ENCODE data around the gene PHTF2. TPM values are rescaled to one million over a fixed set of nuclear protein-coding genes. Genes with fewer than 3 reads are reported as not detected.
"Not testable (repeated sequence)": the region's sequence is repeated elsewhere in the genome, so short reads cannot be mapped to it uniquely, and the experiment has no call there.

PHTF2 gene
- polyA plus RNA-seq, 1 experiment, result 60.1 TPM

DNA sequence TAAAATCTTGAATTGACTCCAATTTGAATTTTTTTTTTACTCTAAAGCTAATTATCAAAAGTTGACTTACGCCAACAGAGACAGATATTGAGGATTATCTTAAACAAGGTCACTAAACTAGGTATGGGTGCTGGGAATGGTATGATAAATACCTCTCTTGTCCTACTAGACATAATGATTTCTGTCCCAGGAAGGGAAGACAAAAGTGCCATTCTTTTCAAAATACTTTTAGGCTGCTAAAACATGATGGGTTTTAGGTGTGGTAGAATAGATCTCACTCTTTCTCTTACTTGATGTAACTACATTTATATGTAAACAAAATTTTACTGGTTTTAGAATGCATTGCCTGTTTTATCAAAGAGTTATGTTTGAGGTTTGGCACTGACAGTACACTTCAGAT, 15.5 kb upstream of the PHTF2 start:
- Histone ChIP-seq H3K27me3 (ENCODE audit: control insufficient read depth, insufficient read depth, low read length) (no peaks in the 10 kb centered on the region), H3K9me3 (ENCODE audit: control insufficient read depth, insufficient read depth, low read length) (peaks cover 8% of the 10 kb centered on the region; the same call in 1 of the 2 replicates), H3K4me3 (ENCODE audit: low read depth, low read length) (no peak overlapping the region), H3K27ac (ENCODE audit: low read depth, low read length) (no peak overlapping the region)
- no peak for TF ChIP-seq CTCF (IDR thresholded peaks at IDR 0.05; ENCODE audit: low read depth, low read length)
- ChIA-PET CTCF (no interaction called here), POLR2A (no interaction called here)
- no peak for DNase-seq (ENCODE audit: low read depth, low spot score)

- no peak overlapping the region for H3K27ac ChIP-seq (ENCODE audit: low read depth, low read length)
- H3K4me3 ChIP-seq (ENCODE audit: low read depth, low read length), result no peak overlapping the region
- ChIA-PET CTCF (no interaction called here), POLR2A (no interaction called here)
- no peak for TF ChIP-seq CTCF (IDR thresholded peaks at IDR 0.05; ENCODE audit: low read depth, low read length)
- H3K9me3 ChIP-seq (ENCODE audit: control insufficient read depth, insufficient read depth, low read length), result peaks cover 8% of the 10 kb centered on the region; the same call in 1 of the 2 replicates
- H3K27me3 ChIP-seq (ENCODE audit: control insufficient read depth, insufficient read depth, low read length), result no peaks in the 10 kb centered on the region
- no peak for DNase-seq (ENCODE audit: low read depth, low spot score)
Measured at GRCh38 chr7:77783545-77783944, 15.0 kb upstream of the PHTF2 start.

- CTCF ChIA-PET; H3K27me3 ChIP-seq (ENCODE audit: control insufficient read depth, insufficient read depth, low read length); H3K9me3 ChIP-seq (ENCODE audit: control insufficient read depth, insufficient read depth, low read length); H3K4me3 ChIP-seq (ENCODE audit: low read depth, low read length); POLR2A ChIA-PET; DNase-seq (ENCODE audit: low read depth, low spot score); H3K27ac ChIP-seq (ENCODE audit: low read depth, low read length): not testable (repeated sequence)
Measured at GRCh38 chr7:77784426-77784825, 14.1 kb upstream of the PHTF2 start.

GRCh38 chr7:77786018-77786417, 12.6 kb upstream of the PHTF2 start:
- ChIA-PET POLR2A (no interaction called here), CTCF (no interaction called here)
- no peak for TF ChIP-seq CTCF (IDR thresholded peaks at IDR 0.05; ENCODE audit: low read depth, low read length)
- Histone ChIP-seq H3K4me3 (ENCODE audit: low read depth, low read length) (no peak overlapping the region), H3K27me3 (ENCODE audit: control insufficient read depth, insufficient read depth, low read length) (no peaks in the 10 kb centered on the region), H3K27ac (ENCODE audit: low read depth, low read length) (no peak overlapping the region), H3K9me3 (ENCODE audit: control insufficient read depth, insufficient read depth, low read length) (peaks cover 8% of the 10 kb centered on the region; the same call in 1 of the 2 replicates)
- no peak for DNase-seq (ENCODE audit: low read depth, low spot score)

- POLR2A ChIA-PET, result no interaction called here
- Histone ChIP-seq H3K4me3 (ENCODE audit: low read depth, low read length) (no peak overlapping the region), H3K27ac (ENCODE audit: low read depth, low read length) (no peak overlapping the region), H3K27me3 (ENCODE audit: control insufficient read depth, insufficient read depth, low read length) (no peaks in the 10 kb centered on the region), H3K9me3 (ENCODE audit: control insufficient read depth, insufficient read depth, low read length) (peaks cover 8% of the 10 kb centered on the region; the same call in 1 of the 2 replicates)
- TF ChIP-seq CTCF (IDR thresholded peaks at IDR 0.05; ENCODE audit: low read depth, low read length), result no peak
- no peak for DNase-seq (ENCODE audit: low read depth, low spot score)
- CTCF ChIA-PET, result no interaction called here
Measured at GRCh38 chr7:77786741-77787140, 11.8 kb upstream of the PHTF2 start.

DNA sequence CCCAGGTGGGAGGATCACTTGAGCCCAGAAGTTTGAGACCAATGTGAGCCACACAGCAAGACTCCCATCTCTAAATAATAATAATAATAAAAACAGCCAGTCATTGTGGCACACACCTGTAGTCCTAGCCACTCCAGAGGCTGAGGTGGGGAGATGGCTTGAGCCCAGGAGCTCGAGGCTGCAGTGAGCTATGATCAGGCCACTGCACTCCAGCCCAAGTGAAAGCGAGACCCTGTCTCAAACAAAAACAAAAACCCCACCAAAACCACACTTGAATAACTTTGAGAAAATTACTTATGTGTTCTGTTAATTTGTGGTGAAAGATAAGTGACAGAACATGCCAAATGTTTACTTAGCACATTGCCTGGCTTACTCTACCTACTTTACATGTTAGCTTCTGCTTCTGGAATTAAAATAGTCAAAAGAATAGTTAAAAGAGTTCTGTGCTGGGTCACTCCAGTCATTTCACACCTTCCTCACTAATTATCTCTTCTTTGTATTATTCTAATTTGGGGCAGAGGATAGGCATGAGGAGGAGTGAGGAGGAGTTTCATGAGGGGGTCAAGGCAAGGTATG, 10.2 kb upstream of the PHTF2 start:
- Histone ChIP-seq H3K4me3 (ENCODE audit: low read depth, low read length) (no peak overlapping the region), H3K27me3 (ENCODE audit: control insufficient read depth, insufficient read depth, low read length) (no peaks in the 10 kb centered on the region), H3K9me3 (ENCODE audit: control insufficient read depth, insufficient read depth, low read length) (peaks cover 8% of the 10 kb centered on the region; the same call in 1 of the 2 replicates), H3K27ac (ENCODE audit: low read depth, low read length) (no peak overlapping the region)
- DNase-seq (ENCODE audit: low read depth, low spot score), result no peak
- TF ChIP-seq CTCF (IDR thresholded peaks at IDR 0.05; ENCODE audit: low read depth, low read length), result no peak
- ChIA-PET CTCF (no interaction called here), POLR2A (no interaction called here)
